Breast epithelium (tissue), 3 donors: ENCODE data around the gene THPO.

Experiments used
- CTCF ChIP-seq, 3 donors: fragments of 450-650 bp; IDR thresholded peaks; one replicate each; pipeline ENCODE4 v1.5.1; 2016 to 2017; ENCODE audit warnings: antibody characterized with exemption in 3 of 3, mild to moderate bottlenecking in 3 of 3, moderate library complexity in 3 of 3
- POLR2A ChIP-seq: fragments of 450-650 bp; IDR thresholded peaks from one replicate; pipeline ENCODE4 v1.6.1; 2016; ENCODE audit warnings: antibody characterized with exemption, mild to moderate bottlenecking, moderate library complexity
- POLR2AphosphoS5 ChIP-seq, 3 donors: sonication (generic); formaldehyde crosslinking; IDR thresholded peaks; one replicate each; pipeline ENCODE4 v1.6.1; 2017; ENCODE audit warnings: antibody characterized with exemption in 3 of 3

GRCh38 chr3:184334470-184335158 is 43.4 kb downstream of the THPO start:
- TF ChIP-seq CTCF (IDR thresholded peaks at IDR 0.05) (no peak), POLR2A (no peak), POLR2AphosphoS5 (IDR thresholded peaks at IDR 0.05) (no peak)
